ENCODE data around the gene GDI2. TPM values are rescaled to one million over a fixed set of nuclear protein-coding genes. Genes with fewer than 3 reads are reported as not detected.

The GDI2 gene
- total RNA-seq, 3 donors from 2014 or later: 185 to 239 (median 211) TPM

GRCh38 chr10:5776881-5777197 lies 36.4 kb downstream of the GDI2 start:
- TF ChIP-seq CTCF (IDR thresholded peaks at IDR 0.05): no peak
- no peak for DNase-seq
- Histone ChIP-seq H3K9me3 (no peaks in the 10 kb centered on the region), H3K4me3 (no peak overlapping the region), H3K36me3 (ENCODE audit: low read depth) (no peaks in the 10 kb centered on the region), H3K4me1 (ENCODE audit: low read depth) (no peaks in the 10 kb centered on the region)
- no peak for ATAC-seq
- intact Hi-C loops (cut with DNase I, micrococcal nuclease): no loop called here

GRCh38 chr10:5776136-5776880 lies 36.9 kb downstream of the GDI2 start:
- no peaks in the 10 kb centered on the region for H3K36me3 ChIP-seq (ENCODE audit: low read depth)
- intact Hi-C loops (cut with DNase I, micrococcal nuclease): no loop called here

GRCh38 chr10:5775685-5776084 lies 37.5 kb downstream of the GDI2 start:
- H3K9me3 ChIP-seq: no peaks in the 10 kb centered on the region
- no peak overlapping the region for H3K4me3 ChIP-seq
- ATAC-seq (peak; percentile 73), DNase-seq (peak; percentile 21 to 81 (median 50))
- intact Hi-C loops (cut with DNase I, micrococcal nuclease): no loop called here
- H3K36me3 ChIP-seq (ENCODE audit: low read depth): no peaks in the 10 kb centered on the region
- no peaks in the 10 kb centered on the region for H3K4me1 ChIP-seq (ENCODE audit: low read depth)
- no peak for TF ChIP-seq CTCF (IDR thresholded peaks at IDR 0.05)

More at GRCh38 chr10:5776136-5776880, 36.9 kb downstream of the GDI2 start:
- no peak for TF ChIP-seq CTCF (IDR thresholded peaks at IDR 0.05)
- ATAC-seq (peak; percentile 21), DNase-seq (no peak)
- H3K4me3 ChIP-seq: no peak overlapping the region
- H3K9me3 ChIP-seq: no peaks in the 10 kb centered on the region
- H3K4me1 ChIP-seq (ENCODE audit: low read depth): no peaks in the 10 kb centered on the region

GRCh38 chr10:5774987-5775620 lies 38.1 kb downstream of the GDI2 start:
- ATAC-seq: no peak
- DNase-seq: no peak
- Histone ChIP-seq H3K9me3 (no peaks in the 10 kb centered on the region), H3K36me3 (ENCODE audit: low read depth) (no peaks in the 10 kb centered on the region), H3K4me1 (ENCODE audit: low read depth) (no peaks in the 10 kb centered on the region), H3K4me3 (no peak overlapping the region)
- intact Hi-C loops (cut with DNase I, micrococcal nuclease): no loop called here
- no peak for TF ChIP-seq CTCF (IDR thresholded peaks at IDR 0.05)

- no peak for TF ChIP-seq CTCF (IDR thresholded peaks at IDR 0.05)
- no peak overlapping the region for H3K4me3 ChIP-seq
- H3K9me3 ChIP-seq: no peaks in the 10 kb centered on the region
- H3K4me1 ChIP-seq (ENCODE audit: low read depth): no peaks in the 10 kb centered on the region
- intact Hi-C loops (cut with DNase I, micrococcal nuclease): no loop called here
- DNase-seq (no peak), ATAC-seq (no peak)
- H3K36me3 ChIP-seq (ENCODE audit: low read depth): peaks cover 5% of the 10 kb centered on the region
These were observed 47.0 kb downstream of the GDI2 start for GRCh38 chr10:5766189-5766588.

Measured in mucosa of descending colon (tissue), 3 donors.